ENCODE measurements around the gene KLHDC10.
"Not testable (repeated sequence)": the region's sequence is repeated elsewhere in the genome, so short reads cannot be mapped to it uniquely, and the experiment has no call there.

KLHDC10 gene

DNA sequence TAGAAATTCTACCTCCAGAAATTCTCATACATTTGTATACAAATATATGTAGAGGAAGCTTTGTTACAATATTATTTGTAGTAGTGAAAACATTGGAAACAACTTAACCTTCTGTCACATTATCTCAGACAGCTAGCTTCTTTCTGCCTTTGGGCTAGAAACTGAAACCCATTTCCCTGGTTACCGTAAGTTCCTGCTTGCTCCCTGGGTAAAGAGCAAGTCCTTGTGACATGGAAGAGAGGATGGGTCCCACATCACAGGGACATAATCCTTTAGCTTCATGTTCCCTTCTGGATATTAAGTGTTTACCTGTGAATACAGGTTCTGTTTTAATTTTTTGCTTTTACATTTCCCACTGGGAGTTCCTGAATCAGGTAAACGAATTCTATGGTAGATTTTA lies 41.8 kb downstream of the KLHDC10 start:
- no peaks in the 10 kb centered on the region for H3K9me3 ChIP-seq (ENCODE audit: control insufficient read depth, low read length)
- no peaks in the 10 kb centered on the region for H3K27me3 ChIP-seq (ENCODE audit: control insufficient read depth, insufficient read depth, low read length)

GRCh38 chr7:130112662-130113425 lies 42.5 kb downstream of the KLHDC10 start:
- peaks cover 19% of the 10 kb centered on the region for H3K4me1 ChIP-seq (ENCODE audit: control insufficient read depth, insufficient read depth, low read length)
- H3K27me3 ChIP-seq (ENCODE audit: control insufficient read depth, insufficient read depth, low read length) = no peaks in the 10 kb centered on the region
- no peak overlapping the region for H3K4me3 ChIP-seq (ENCODE audit: low read length)
- no peaks in the 10 kb centered on the region for H3K36me3 ChIP-seq (ENCODE audit: control insufficient read depth, insufficient read depth, low read length)
- no peak overlapping the region for H3K9ac ChIP-seq (ENCODE audit: low read length)
- no peaks in the 10 kb centered on the region for H3K9me3 ChIP-seq (ENCODE audit: control insufficient read depth, low read length)

More for the DNA sequence above, 41.8 kb downstream of the KLHDC10 start:
- no peak overlapping the region for H3K9ac ChIP-seq (ENCODE audit: low read length)
- no peaks in the 10 kb centered on the region for H3K36me3 ChIP-seq (ENCODE audit: control insufficient read depth, insufficient read depth, low read length)
- H3K4me1 ChIP-seq (ENCODE audit: control insufficient read depth, insufficient read depth, low read length) = peaks cover 19% of the 10 kb centered on the region
- H3K4me3 ChIP-seq (ENCODE audit: low read length) = no peak overlapping the region

GRCh38 chr7:130113426-130113805 lies 43.1 kb downstream of the KLHDC10 start:
- H3K36me3 ChIP-seq (ENCODE audit: control insufficient read depth, insufficient read depth, low read length); H3K9me3 ChIP-seq (ENCODE audit: control insufficient read depth, low read length); H3K9ac ChIP-seq (ENCODE audit: low read length); H3K4me3 ChIP-seq (ENCODE audit: low read length); H3K27me3 ChIP-seq (ENCODE audit: control insufficient read depth, insufficient read depth, low read length): not testable (repeated sequence)
- H3K4me1 ChIP-seq (ENCODE audit: control insufficient read depth, insufficient read depth, low read length) = peaks cover 19% of the 10 kb centered on the region

DNA sequence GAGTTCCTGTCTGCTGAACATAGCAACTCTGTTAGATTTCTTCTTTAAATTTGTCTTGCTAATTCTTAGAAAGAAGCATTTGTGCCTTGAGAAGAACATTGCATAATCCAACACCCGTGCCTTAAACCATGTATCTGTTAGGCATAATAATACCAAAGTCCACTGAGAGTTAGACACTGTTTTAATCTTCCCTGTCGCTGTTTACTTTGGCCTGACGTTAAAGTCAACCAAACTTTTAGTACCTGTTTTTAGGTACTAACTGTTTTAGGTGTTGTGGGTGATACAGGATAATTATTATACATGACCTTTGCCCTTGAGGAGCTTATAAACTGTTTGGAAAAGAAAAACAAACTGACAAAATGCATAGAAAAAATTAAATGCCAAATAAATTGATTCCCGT lies 43.6 kb downstream of the KLHDC10 start:
- Histone ChIP-seq H3K36me3 (ENCODE audit: control insufficient read depth, insufficient read depth, low read length) (no peaks in the 10 kb centered on the region), H3K9ac (ENCODE audit: low read length) (no peak overlapping the region), H3K9me3 (ENCODE audit: control insufficient read depth, low read length) (no peaks in the 10 kb centered on the region), H3K27me3 (ENCODE audit: control insufficient read depth, insufficient read depth, low read length) (no peaks in the 10 kb centered on the region), H3K4me3 (ENCODE audit: low read length) (no peak overlapping the region), H3K4me1 (ENCODE audit: control insufficient read depth, insufficient read depth, low read length) (peaks cover 19% of the 10 kb centered on the region)

DNA sequence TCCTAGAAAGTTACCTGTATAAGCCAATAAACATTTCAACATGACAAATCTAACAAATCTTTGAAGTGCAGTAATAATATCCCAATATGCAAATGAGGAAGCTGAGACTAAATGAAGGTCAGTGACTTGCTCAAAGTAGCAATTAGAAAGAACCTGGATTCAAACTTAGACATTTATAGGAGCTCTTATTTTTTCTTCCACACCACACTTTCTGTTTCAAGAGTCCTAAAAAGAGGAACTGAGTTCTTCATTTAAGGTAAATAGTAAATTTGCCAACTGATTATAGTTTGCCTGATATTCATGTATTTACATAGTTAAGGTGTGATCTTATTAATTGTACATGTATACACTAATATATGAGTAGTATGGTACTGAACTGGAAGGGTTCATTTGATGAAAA lies 44.0 kb downstream of the KLHDC10 start:
- H3K27me3 ChIP-seq (ENCODE audit: control insufficient read depth, insufficient read depth, low read length) = no peaks in the 10 kb centered on the region
- H3K9ac ChIP-seq (ENCODE audit: low read length) = no peak overlapping the region
- H3K4me1 ChIP-seq (ENCODE audit: control insufficient read depth, insufficient read depth, low read length) = peaks cover 19% of the 10 kb centered on the region
- no peaks in the 10 kb centered on the region for H3K9me3 ChIP-seq (ENCODE audit: control insufficient read depth, low read length)
- H3K4me3 ChIP-seq (ENCODE audit: low read length) = no peak overlapping the region
- no peaks in the 10 kb centered on the region for H3K36me3 ChIP-seq (ENCODE audit: control insufficient read depth, insufficient read depth, low read length)

- H3K9me3 ChIP-seq (ENCODE audit: control insufficient read depth, low read length) = no peaks in the 10 kb centered on the region
- H3K9ac ChIP-seq (ENCODE audit: low read length) = no peak overlapping the region
- H3K27me3 ChIP-seq (ENCODE audit: control insufficient read depth, insufficient read depth, low read length) = no peaks in the 10 kb centered on the region
- H3K36me3 ChIP-seq (ENCODE audit: control insufficient read depth, insufficient read depth, low read length) = no peaks in the 10 kb centered on the region
- H3K4me1 ChIP-seq (ENCODE audit: control insufficient read depth, insufficient read depth, low read length) = peaks cover 19% of the 10 kb centered on the region
- no peak overlapping the region for H3K4me3 ChIP-seq (ENCODE audit: low read length)
These were observed 44.4 kb downstream of the KLHDC10 start for GRCh38 chr7:130114776-130115175.

DNA sequence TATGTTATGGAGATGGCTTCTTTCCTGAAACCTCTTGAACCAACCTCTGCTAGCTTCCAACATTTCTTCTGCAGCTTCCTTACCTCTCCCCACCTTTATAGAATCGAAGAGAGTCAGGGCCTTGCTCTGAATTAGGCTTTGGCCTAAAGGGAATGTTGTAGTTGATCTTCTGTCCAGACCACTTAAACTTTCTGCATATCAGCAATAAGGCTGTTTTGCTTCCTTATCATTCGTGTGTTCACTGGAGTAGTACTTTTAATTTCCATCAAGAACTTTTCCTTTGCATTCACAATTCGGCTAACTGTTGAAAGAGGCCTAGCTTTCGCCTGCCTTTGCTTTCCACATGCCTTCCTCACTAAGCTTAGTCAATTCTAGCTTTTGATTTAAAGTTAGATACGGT lies 48.0 kb downstream of the KLHDC10 start:
- H3K4me3 ChIP-seq (ENCODE audit: low read length) = no peak overlapping the region
- H3K4me1 ChIP-seq (ENCODE audit: control insufficient read depth, insufficient read depth, low read length) = peaks cover 15% of the 10 kb centered on the region
- H3K9ac ChIP-seq (ENCODE audit: low read length) = no peak overlapping the region
- H3K36me3 ChIP-seq (ENCODE audit: control insufficient read depth, insufficient read depth, low read length) = peaks cover 4% of the 10 kb centered on the region
- H3K27me3 ChIP-seq (ENCODE audit: control insufficient read depth, insufficient read depth, low read length) = no peaks in the 10 kb centered on the region
- H3K9me3 ChIP-seq (ENCODE audit: control insufficient read depth, low read length) = no peaks in the 10 kb centered on the region

GRCh38 chr7:130118801-130119200 lies 48.5 kb downstream of the KLHDC10 start:
- H3K36me3 ChIP-seq (ENCODE audit: control insufficient read depth, insufficient read depth, low read length) = peaks cover 4% of the 10 kb centered on the region

GRCh38 chr7:130123501-130123900 lies 53.2 kb downstream of the KLHDC10 start:
- H3K4me3 ChIP-seq (ENCODE audit: low read length) = no peak overlapping the region
- no peak overlapping the region for H3K9ac ChIP-seq (ENCODE audit: low read length)
- no peaks in the 10 kb centered on the region for H3K27me3 ChIP-seq (ENCODE audit: control insufficient read depth, insufficient read depth, low read length)
- H3K9me3 ChIP-seq (ENCODE audit: control insufficient read depth, low read length) = no peaks in the 10 kb centered on the region
- no peaks in the 10 kb centered on the region for H3K4me1 ChIP-seq (ENCODE audit: control insufficient read depth, insufficient read depth, low read length)
- H3K36me3 ChIP-seq (ENCODE audit: control insufficient read depth, insufficient read depth, low read length) = peaks cover 4% of the 10 kb centered on the region

More at GRCh38 chr7:130118801-130119200, 48.5 kb downstream of the KLHDC10 start:
- no peaks in the 10 kb centered on the region for H3K9me3 ChIP-seq (ENCODE audit: control insufficient read depth, low read length)
- H3K4me1 ChIP-seq (ENCODE audit: control insufficient read depth, insufficient read depth, low read length) = peaks cover 10% of the 10 kb centered on the region
- H3K4me3 ChIP-seq (ENCODE audit: low read length) = no peak overlapping the region
- no peak overlapping the region for H3K9ac ChIP-seq (ENCODE audit: low read length)
- H3K27me3 ChIP-seq (ENCODE audit: control insufficient read depth, insufficient read depth, low read length) = no peaks in the 10 kb centered on the region

GRCh38 chr7:130124711-130125110 lies 54.4 kb downstream of the KLHDC10 start:
- no peaks in the 10 kb centered on the region for H3K4me1 ChIP-seq (ENCODE audit: control insufficient read depth, insufficient read depth, low read length)
- H3K9ac ChIP-seq (ENCODE audit: low read length) = no peak overlapping the region
- H3K27me3 ChIP-seq (ENCODE audit: control insufficient read depth, insufficient read depth, low read length) = no peaks in the 10 kb centered on the region
- peaks cover 4% of the 10 kb centered on the region for H3K36me3 ChIP-seq (ENCODE audit: control insufficient read depth, insufficient read depth, low read length)
- no peaks in the 10 kb centered on the region for H3K9me3 ChIP-seq (ENCODE audit: control insufficient read depth, low read length)
- H3K4me3 ChIP-seq (ENCODE audit: low read length) = no peak overlapping the region

DNA sequence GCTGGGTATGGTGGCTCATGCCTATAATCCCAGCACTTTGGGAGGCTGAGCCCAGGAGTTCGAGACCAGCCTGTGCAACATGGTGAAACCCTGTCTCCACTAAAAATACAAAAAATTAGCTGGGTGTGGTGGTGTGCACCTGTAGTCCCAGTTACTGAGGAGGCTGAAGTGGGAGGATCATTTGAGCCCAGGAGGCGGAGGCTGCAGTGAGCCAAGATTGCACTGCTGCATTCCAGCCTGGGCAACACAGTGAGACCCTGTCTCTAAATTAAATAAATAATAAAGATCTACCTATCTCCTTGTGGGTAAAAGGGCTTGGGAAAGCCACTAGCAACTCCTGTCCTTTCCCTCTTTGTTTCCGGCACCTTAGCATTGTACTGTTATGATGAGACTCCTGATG lies 56.5 kb downstream of the KLHDC10 start:
- not testable (repeated sequence) for H3K27me3 ChIP-seq (ENCODE audit: control insufficient read depth, insufficient read depth, low read length); H3K4me3 ChIP-seq (ENCODE audit: low read length); H3K4me1 ChIP-seq (ENCODE audit: control insufficient read depth, insufficient read depth, low read length); H3K9ac ChIP-seq (ENCODE audit: low read length); H3K36me3 ChIP-seq (ENCODE audit: control insufficient read depth, insufficient read depth, low read length); H3K9me3 ChIP-seq (ENCODE audit: control insufficient read depth, low read length)

DNA sequence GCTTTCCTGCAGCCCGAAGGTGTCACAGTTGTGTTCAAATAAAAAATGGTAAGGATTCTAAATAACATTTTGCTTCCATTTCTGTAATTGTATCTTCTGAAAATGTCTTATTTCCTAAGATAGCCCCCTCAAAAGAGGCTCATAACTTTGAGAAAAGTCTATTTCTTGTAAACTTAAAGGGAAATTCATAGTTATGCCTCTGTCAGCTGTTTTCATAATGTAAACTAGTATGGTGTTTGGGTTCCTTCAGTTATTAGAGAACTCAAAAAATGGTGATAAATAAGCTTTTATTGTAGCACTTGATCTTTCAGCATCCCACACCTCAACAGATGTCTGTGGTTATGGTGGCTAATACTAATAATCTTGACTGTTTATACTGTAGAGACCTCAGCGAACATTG lies 57.1 kb downstream of the KLHDC10 start:
- Histone ChIP-seq H3K4me1 (ENCODE audit: control insufficient read depth, insufficient read depth, low read length) (no peaks in the 10 kb centered on the region), H3K4me3 (ENCODE audit: low read length) (no peak overlapping the region), H3K36me3 (ENCODE audit: control insufficient read depth, insufficient read depth, low read length) (peaks cover 4% of the 10 kb centered on the region), H3K9ac (ENCODE audit: low read length) (no peak overlapping the region), H3K9me3 (ENCODE audit: control insufficient read depth, low read length) (no peaks in the 10 kb centered on the region), H3K27me3 (ENCODE audit: control insufficient read depth, insufficient read depth, low read length) (no peaks in the 10 kb centered on the region)
